Measurements from ENCODE around the gene AMACR. TPM values are rescaled to one million over a fixed set of nuclear protein-coding genes. Genes with fewer than 3 reads are reported as not detected.

Gene AMACR
- total and polyA plus RNA-seq, 2 of the 8 experiments (the other 6 are each of a cell fraction or from before 2014, with no cell fraction given) = 9.1 to 12.6 TPM

DNA sequence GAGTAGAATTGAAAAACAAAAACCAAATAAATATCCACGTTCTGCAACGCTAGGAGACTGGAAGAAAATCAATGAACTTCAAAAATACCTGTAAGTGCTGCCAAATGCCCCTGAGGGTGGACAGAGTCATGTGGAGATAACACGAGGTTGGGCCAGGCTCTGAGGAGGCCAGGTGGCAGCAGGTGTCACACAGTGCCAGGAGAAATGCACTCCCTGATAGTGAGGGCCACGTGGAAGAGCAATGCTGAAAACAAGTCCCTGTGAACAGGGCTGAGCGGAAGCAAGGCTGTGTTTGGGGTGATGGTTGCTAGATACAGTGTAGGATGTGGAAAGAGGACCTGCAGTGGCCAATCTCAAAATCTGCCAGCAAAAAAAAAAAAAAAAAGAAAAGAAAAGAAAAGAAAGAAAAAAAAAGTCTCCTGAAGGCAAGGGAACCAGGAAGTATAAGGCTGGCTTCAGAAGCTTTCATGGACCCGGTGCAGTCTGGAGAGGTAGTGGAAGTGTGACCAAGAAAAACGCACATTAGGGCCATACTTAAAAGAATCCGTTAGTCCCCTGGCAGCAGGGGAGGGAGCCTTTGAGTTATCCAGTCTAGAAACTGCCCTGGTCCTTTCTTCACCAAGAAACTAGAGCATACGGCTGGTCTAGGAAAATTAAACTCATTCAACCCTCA lies 18.4 kb upstream of the AMACR start:
- Histone ChIP-seq H4K20me1 (replicated peaks in 1 of 2; ENCODE audit: control insufficient read depth in 1 of 2, insufficient read depth in 2 of 2, low read length in 2 of 2) (no peaks in the 10 kb centered on the region), H3K4me2 (ENCODE audit: insufficient read depth in 1 of 2, low read depth in 2 of 2, low read length in 2 of 2) (no peak overlapping the region), H3K4me3 (ENCODE audit: extremely low read depth in 1 of 4, insufficient read depth in 2 of 4, low read depth in 3 of 4, low read length in 4 of 4) (no peak overlapping the region), H3K27me3 (replicated peaks in 1 of 4; ENCODE audit: control insufficient read depth in 3 of 4, extremely low read depth in 1 of 4, insufficient read depth in 3 of 4, low read length in 3 of 4) (no peaks in the 10 kb centered on the region), H3K23ac (ENCODE audit: insufficient read length) (no peak overlapping the region), H2BK12ac (ENCODE audit: low read depth, low read length) (no peak overlapping the region), H3K23me2 (ENCODE audit: low read depth, low read length) (no peaks in the 10 kb centered on the region), H3K18ac (ENCODE audit: extremely low read depth, low read length) (no peak overlapping the region), H4K5ac (ENCODE audit: insufficient read length, low read depth, low read length) (no peak overlapping the region), H2BK5ac (ENCODE audit: low read depth, low read length) (no peak overlapping the region), H3K56ac (replicated peaks; ENCODE audit: insufficient read length, low read depth, low read length) (no peak overlapping the region), H4K8ac (ENCODE audit: extremely low read depth, insufficient read depth, low read length) (no peak overlapping the region), H2BK20ac (ENCODE audit: low read length) (no peak overlapping the region), H3K27ac (ENCODE audit: low read depth, low read length) (no peak overlapping the region), H2AK5ac (ENCODE audit: low read depth, low read length) (no peak overlapping the region), H3K79me1 (ENCODE audit: low read depth, low read length) (no peaks in the 10 kb centered on the region), H3K36me3 (ENCODE audit: control insufficient read depth in 2 of 4, insufficient read depth in 4 of 4, low read length in 3 of 4) (no peaks in the 10 kb centered on the region), H4K91ac (replicated peaks; ENCODE audit: insufficient read length, low read length) (no peak overlapping the region), H3K9ac (replicated peaks in 1 of 4; ENCODE audit: extremely low read depth in 1 of 4, low read depth in 3 of 4, low read length in 3 of 4) (no peak overlapping the region), H3K79me2 (ENCODE audit: control insufficient read depth in 1 of 2, insufficient read depth in 2 of 2, low read length in 2 of 2) (no peaks in the 10 kb centered on the region), H2BK15ac (ENCODE audit: low read length) (no peak overlapping the region), H3K9me3 (ENCODE audit: insufficient read depth in 2 of 2, low read depth in 1 of 2, low read length in 1 of 2) (no peaks in the 10 kb centered on the region), H3K4me1 (replicated peaks in 1 of 4; ENCODE audit: control insufficient read depth in 3 of 4, insufficient read depth in 4 of 4, low read length in 3 of 4) (no peaks in the 10 kb centered on the region), H3K4ac (replicated peaks; ENCODE audit: insufficient read length, low read depth, low read length) (no peak overlapping the region), H3K14ac (ENCODE audit: insufficient read length) (no peak overlapping the region), H2BK120ac (replicated peaks; ENCODE audit: low read depth, low read length) (no peak overlapping the region), H2AFZ (ENCODE audit: low read length) (no peak overlapping the region)
- DNase-seq (ENCODE audit: low read depth in 1 of 2, low spot score in 2 of 2) (no peak), FAIRE-seq (no peak)
- ChIA-PET CTCF (ENCODE audit: partially characterized antibody) (no interaction called here), POLR2A (ENCODE audit: partially characterized antibody) (no interaction called here)
- 89% methylated on average over 9 of the region's 9 CpGs; no CpG with 5 or more reads in 1 of the 2 experiments for WGBS, 2 experiments (ENCODE audit: extremely low coverage in 1 of 2, insufficient coverage in 1 of 2, insufficient read length in 1 of 2, insufficient replicate concordance in 2 of 2, low coverage in 1 of 2, low lambda C conversion rate in 2 of 2, missing lambda C conversion rate in 1 of 2)
- TF ChIP-seq BCL11A (IDR thresholded peaks at IDR 0.05; ENCODE audit: low read depth in 2 of 2, low read length in 2 of 2) = no peak
- no peak for TF ChIP-seq CBX5 (IDR thresholded peaks at IDR 0.05; ENCODE audit: low read depth, low read length)
- TF ChIP-seq, protein P1, sequence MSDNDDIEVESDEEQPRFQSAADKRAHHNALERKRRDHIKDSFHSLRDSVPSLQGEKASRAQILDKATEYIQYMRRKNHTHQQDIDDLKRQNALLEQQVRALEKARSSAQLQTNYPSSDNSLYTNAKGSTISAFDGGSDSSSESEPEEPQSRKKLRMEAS (IDR thresholded peaks at IDR 0.05) = 0 out of 2 replicates have a peak, but pooled peaks have one; percentile 16

Data from H1 (cell line).